Suprapubic skin (tissue), 3 donors: ENCODE measurements around the gene CDKN1A.

Source experiments
- EP300 ChIP-seq: sonication (generic); formaldehyde crosslinking; IDR thresholded peaks from one replicate; pipeline ENCODE4 v1.6.1; 2017; ENCODE audit warnings: antibody characterized with exemption
- TF ChIP-seq, protein P1 (sequence below), 2 donors: fragments of 200-600 bp in 1 of 2; fragments of 450-650 bp in 1 of 2; sonication (generic) in 1 of 2; IDR thresholded peaks; one replicate each; pipeline ENCODE4 v1.5.1; 2016 to 2019; ENCODE audit warnings: antibody characterized with exemption in 2 of 2, mild to moderate bottlenecking in 1 of 2, moderate library complexity in 1 of 2

DNA sequence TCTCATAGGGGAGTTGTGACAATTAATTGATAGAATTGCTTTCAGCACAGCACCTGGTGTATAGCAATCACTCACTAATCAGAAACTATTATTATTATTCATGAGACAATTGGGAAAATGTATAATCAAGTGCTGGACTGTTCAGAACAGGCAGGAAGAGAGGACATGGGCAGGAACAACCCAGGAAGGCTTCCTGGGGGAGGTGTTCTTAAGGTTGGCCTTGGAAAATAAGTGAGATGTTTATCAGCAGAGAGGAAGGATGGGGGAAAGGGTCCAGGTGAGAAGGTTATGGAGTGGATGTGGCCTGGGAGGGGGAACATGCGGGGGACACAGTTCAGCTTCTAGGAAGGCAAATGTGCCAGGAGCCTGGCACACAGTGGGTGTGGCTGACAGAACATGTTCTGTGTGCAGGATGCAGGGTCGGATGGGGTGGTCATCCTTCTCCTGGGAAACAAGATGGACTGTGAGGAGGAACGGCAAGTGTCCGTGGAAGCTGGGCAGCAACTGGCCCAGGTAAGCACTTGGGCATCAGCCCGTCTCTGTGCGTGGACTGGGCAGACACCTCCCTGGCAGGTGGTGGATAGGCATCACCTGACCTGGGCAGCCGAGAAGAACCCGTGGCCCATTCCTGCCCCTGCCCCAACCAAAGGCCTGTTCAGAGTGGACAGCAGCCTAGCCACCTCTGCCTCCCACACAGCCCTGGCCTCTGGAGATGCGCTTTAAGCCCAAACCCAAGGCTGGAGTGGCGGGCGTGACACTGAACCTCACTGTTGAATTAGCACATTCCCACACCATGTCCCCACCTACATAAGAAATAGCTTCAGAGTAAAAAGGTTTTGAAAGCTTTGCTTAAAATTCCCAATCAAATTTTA, 50.0 kb downstream of the CDKN1A start:
- no peak for TF ChIP-seq EP300
- TF ChIP-seq, protein P1, sequence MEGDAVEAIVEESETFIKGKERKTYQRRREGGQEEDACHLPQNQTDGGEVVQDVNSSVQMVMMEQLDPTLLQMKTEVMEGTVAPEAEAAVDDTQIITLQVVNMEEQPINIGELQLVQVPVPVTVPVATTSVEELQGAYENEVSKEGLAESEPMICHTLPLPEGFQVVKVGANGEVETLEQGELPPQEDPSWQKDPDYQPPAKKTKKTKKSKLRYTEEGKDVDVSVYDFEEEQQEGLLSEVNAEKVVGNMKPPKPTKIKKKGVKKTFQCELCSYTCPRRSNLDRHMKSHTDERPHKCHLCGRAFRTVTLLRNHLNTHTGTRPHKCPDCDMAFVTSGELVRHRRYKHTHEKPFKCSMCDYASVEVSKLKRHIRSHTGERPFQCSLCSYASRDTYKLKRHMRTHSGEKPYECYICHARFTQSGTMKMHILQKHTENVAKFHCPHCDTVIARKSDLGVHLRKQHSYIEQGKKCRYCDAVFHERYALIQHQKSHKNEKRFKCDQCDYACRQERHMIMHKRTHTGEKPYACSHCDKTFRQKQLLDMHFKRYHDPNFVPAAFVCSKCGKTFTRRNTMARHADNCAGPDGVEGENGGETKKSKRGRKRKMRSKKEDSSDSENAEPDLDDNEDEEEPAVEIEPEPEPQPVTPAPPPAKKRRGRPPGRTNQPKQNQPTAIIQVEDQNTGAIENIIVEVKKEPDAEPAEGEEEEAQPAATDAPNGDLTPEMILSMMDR (IDR thresholded peaks at IDR 0.05) = no peak
